Measurements from ENCODE around the gene VCP.

GRCh38 chr9:35027860-35028259 is 44.6 kb downstream of the VCP start:
- TF ChIP-seq CTCF (IDR thresholded peaks at IDR 0.05) (no peak), EP300 (IDR thresholded peaks at IDR 0.05) (no peak)

Measured in tibial nerve (tissue), 4 donors.